ENCODE results near the gene COX4I1.
A peak's percentile ranks its signal among the peaks of the same experiment; 100 is the strongest.
"Not testable (repeated sequence)": the region's sequence is repeated elsewhere in the genome, so short reads cannot be mapped to it uniquely, and the experiment has no call there.

Gene COX4I1

DNA sequence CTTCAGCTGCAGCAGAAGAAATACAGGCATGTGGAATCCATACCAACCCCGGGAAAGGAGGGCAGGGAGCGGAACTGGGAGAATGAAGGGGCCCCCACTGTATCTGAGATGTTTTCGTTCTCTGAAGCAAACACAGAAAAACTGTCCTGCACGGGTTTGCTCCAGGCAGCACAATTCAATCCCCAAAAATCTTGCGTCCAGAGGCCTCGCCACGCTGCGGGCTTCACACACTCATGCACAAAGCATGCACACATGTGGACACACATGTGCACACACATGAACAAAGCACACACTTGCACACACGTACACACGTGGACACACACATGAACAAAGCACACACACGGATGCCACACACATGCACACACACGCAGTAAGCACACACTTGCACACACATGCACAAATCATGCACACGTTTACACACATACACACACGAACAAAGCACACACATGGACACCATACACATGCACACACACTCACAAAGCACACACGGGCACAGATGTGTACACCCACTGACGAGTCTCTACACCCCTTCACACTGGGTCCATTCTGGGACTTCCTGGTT, 27.3 kb downstream of the COX4I1 start:
- DNase-seq, result no peak

DNA sequence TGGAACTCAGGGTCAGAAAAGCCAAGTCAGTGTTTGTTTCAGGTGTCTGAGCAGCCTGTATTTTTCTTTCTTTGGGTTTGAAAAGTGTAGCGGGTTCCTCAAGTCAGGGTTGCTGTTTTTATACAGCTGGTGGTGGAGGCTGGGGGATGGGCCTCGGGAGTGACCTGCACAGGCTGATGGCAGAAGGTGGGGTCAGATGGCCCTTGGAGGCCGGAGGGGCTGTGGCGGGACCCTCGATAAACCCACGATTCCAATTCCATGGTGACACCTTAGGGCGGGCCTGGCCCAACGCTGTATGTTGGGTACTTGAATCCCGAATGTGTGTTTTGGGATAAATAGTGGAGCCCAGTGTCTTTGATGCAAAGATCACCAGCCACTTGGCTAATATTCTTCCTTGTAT, 28.7 kb downstream of the COX4I1 start:
- DNase-seq, result no peak

DNA sequence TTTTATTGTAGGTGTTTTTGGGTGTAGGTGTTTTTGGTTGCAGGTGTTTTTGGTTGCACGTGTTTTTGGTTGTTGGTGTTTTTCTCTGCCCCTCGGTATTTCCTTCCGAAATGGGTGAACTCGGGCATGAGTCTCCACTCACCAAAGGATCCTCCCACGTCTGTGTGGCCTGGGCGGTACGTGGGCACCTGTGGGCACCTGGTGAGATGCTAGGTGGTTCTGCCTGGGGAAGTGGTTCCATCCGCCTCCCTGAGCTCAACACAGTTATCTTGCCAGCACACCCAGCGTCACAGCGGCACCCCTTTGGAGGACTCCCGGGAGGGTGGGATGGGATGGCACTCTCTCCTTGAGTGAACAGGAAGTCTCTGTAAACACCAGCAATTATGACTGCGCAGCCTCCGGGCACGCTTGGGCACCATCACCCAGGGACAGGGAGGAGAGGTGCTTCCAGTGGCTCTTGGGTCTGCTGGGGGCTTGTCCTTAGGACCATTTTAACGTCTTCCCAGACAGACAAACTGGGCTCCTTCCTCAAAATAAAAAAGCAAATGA, 29.8 kb downstream of the COX4I1 start:
- DNase-seq, result no peak

DNA sequence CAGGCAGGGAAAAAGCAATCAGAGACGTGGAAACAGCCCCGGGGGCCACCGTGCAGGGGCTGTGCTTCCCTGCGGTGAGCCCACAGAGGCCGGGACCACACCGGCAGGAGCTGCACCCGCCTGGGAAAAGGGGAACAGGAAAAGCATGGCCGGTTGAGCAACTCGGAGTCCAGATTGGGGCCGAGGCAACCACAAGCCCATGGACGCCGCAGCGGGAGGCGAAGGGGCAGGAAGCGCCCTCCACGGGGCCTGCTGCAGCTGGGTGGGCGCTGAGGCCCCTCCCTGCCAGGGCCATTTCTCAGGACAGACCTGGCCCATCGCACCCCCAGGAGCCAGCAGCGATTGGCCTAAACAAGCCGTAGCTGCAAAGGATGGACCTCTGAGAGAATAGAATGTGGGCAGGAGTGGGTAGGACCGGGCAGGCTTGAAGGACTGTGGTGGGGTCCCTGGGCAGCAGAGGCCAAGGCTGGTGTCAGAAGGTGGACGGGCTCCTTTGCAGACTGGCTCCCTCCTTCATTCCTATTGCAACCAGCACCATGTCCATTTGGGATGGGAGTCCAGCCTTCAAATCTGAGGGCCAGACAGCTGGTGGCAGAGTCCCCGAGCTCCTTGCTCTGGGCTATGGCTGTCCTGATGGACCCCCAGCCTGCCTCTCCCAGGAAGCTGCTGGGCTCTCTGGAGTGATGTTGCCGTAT, 30.4 kb downstream of the COX4I1 start:
- DNase-seq, result peak; percentile 86

DNA sequence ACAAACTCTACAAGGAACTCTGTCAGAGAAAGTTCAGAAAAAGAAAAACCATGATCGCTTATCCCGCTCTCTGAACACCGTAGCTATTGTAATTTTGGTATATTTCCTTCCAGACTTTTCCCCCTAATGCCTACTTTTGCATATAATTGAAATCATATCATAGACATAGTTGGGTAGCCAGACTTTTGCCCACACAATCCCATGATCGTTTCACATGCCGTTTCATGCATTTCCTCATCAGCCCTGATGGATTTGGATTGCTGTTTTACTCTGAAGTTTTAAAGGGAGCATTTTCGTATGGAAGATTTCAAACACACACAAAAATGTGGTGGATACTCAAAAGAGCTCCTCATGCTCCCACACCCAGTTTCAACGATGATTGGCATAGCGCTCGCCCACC, 31.3 kb downstream of the COX4I1 start:
- peak; percentile 68 for DNase-seq

DNA sequence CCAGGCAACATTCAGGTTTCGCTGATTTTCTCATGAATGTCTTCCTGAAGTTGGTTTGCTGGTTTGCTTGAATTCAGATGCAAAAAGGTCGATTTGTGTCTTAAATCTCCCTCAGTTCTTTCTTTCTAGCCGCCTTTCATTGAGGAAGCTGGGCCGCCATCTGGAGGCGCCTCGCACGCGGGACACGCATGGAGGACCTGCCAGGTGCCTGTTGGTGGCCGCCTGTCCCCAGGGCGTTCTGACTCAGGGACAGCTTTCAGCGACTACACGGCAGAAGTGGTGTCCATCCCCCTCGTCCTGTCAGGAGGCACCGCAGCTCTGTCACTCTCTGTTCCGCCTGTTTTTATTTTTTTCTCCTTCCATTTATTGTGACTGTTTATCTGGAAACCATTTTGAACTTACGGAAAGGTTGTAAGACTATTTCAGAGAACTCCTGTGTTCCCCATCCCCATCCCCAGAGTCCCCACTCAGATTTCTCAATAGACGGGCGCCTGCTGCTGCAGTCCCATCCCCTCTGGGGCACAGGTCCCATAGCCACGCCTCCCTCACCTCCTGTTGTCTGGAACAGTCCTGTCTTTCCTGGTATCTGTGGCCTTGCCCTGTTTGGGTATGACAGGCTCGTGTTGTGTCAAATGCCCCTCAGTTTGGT, 33.2 kb downstream of the COX4I1 start:
- DNase-seq, result no peak

DNA sequence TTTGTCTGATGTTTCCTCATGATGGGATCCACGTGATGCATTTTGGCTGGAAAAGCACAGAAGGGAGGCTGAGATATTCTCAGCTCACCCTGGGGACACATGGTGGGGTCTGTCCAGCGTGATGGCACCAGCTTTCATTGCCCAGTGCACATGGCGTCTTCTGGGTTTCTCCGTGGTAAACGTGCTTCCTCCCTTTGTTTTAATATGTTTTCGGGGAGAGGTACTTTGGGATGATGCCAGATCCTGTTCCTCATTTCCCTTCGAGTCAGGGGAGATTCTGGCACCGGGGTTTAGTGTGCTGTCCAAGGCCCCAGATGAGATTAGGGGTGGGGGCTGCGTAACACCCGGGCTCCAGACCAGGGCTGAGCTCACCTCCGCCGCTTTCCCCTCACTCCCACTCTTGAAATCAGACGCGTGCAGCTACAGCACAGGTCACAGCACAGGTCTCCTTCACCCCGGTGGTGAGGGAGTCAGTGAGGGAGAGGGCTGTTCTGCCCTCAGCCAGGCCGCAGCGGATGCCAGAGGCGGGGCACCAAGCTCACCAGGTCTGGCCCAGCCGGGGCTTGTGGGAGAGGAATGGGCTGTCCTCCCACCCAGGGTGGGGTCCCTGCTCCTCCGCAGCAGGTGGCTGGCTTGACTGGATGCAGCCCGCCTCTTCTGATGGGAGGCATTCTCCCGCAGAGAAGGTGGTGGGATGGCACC, 33.9 kb downstream of the COX4I1 start:
- DNase-seq, result no peak

DNA sequence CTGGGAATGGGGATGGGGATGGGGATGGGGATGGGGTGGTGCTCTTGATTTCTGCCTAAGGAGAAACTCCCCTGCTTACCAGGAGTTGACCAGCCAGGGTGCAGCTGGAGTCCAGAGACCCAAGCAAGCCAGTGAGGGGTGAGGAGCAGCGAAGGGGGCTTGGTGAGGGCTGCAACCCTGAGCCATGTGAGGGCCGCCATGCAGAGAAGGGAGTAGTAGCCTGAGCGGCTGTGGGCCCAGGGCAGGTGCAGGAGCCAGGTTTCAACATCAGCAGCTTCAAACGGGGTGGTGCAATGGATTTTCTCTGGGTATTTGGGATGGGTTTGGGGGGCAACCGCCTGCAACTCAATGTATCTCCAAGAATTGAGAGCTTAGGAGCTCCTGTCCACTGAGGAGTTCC, 35.2 kb downstream of the COX4I1 start:
- DNase-seq, result no peak

DNA sequence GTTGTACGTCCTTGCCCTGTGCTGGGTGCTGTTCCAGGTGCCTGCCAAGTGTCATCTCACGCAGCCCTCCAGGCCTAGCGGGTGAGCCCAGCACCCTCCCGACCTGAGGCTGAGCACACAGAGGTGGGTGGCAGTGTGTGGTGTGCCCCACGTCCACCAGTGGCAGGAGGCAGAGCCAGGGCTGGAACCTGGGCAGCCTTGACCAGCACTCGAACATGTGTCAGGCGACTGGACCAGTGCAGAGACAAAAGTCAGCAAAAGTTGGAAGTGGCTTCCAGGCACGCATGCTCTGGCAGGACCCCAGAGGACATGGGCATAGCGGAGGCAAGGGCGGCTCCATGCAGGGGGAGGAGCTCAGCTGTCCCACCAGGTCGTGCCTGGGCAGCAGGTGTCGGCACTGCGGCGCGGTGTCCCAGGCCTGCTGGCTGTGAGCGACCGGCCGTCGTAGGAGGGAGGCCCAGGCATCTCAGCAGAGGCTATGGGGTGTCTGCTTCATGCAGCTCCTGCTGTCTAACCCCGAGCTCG, 35.8 kb downstream of the COX4I1 start:
- no peak for DNase-seq

DNA sequence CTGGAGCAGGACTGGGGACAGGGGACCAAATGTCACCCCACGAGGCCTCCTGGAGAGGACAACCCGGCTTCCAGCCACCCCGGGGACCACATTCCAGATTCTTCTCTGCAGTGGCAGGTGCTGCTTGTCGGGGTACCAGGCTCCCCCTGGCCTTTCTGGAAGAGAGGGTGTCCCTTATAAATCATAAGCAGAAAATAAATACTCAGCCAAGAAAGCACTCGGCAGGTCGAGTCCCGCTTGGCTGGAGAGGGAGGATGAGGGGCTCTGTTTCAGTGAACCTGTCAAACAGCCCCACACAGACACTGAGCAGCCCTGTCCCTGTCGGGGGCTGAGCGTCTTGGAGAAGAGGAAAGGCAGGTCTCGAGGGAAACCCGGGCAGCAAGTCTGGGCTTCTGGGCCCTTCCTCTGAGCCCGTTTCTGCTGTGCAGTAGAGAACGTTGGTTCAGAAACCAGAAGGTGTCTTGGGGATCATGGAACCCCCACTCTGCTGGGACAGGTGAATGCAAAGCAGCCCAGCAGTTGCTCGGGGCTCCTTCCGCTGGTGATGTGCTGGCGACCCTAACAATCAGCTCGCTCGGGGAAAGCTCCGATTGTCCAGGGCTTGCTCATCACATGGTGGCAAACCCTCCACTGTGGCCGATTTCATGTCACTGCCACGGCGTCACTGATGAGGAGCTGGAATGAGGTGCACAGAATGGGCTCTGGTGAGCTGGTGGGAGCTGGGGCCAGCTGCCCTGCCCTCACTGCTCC, 36.6 kb downstream of the COX4I1 start:
- DNase-seq, result no peak

DNA sequence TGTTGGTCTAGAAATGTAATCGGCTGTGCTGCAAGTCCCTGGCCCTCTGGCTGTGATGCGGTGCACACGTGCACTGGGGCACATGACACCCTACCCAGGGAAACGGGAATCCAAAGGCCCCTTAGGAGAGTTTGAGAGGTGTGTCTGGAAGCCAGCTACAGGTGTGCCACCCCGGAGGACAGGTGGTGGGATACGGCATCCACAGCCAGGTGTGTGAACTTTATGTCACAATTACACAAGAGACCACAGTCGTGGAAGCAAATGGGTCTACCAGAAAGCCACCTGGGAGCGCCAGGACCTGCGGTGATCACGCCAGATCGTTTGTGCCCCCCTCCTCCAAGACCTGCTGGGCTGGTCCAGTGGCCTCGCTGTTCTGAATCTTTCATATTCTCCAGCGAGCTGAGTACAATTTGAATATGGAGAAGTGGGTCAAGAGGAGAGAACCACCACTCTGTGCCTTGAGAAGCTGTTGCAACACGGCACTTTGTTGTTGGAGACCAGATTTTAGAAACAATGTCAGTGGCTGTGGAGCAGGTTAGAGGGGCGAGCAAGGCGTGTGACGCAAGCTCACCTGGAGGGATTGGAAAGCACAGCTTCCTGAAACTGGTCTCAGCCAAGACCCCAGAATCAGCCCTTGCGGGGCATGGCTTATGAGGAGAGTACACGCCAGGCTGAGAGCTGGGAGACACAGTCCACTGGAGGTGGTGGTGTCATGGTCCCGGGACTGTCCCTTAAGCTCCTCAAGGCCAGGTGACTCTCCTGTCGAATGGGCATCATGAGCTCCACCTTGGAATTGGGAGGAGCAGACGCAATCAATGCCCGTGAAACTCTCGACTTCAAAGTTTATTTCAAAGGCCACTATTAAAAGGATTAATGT, 37.4 kb downstream of the COX4I1 start:
- peak; percentile 46 for DNase-seq

DNA sequence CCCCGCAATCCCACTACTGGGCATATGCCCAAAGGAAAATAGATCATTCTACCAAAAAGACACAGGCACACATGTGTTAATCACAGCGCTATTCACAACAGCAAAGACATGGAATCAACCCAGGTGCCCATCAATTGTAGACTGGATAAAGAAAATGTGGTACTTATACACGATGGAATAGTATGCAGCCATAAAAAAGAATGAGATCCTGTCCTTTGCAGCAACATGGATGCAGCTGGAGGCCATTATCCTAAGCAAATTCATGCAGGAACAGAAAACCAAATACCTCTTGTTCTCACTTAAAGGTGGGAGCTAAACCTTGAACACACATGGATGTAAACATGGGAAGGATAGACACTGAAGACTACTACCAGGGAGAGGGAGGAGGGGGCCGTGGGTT, 38.2 kb downstream of the COX4I1 start:
- not testable (repeated sequence) for DNase-seq

DNA sequence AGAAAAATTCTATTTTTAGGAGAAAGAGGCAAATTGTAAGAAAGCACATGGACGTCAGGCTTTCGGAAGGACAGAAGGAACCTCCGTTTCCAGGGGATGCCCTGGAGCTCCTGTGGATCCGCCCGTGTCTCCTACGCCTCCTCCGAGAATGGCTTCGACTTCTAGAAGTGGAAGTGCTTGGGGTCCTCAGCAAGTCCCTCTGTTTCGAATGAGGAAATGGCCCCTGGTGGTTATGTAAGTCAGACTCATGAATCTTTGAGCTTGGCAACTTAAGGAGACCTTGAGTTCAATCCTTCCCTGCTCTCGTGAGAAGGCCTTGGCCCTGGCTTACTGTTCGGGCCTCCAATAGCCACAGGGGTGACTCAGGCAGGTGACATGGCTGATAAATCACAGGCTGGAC, 38.9 kb downstream of the COX4I1 start:
- DNase-seq, result peak; percentile 94

DNA sequence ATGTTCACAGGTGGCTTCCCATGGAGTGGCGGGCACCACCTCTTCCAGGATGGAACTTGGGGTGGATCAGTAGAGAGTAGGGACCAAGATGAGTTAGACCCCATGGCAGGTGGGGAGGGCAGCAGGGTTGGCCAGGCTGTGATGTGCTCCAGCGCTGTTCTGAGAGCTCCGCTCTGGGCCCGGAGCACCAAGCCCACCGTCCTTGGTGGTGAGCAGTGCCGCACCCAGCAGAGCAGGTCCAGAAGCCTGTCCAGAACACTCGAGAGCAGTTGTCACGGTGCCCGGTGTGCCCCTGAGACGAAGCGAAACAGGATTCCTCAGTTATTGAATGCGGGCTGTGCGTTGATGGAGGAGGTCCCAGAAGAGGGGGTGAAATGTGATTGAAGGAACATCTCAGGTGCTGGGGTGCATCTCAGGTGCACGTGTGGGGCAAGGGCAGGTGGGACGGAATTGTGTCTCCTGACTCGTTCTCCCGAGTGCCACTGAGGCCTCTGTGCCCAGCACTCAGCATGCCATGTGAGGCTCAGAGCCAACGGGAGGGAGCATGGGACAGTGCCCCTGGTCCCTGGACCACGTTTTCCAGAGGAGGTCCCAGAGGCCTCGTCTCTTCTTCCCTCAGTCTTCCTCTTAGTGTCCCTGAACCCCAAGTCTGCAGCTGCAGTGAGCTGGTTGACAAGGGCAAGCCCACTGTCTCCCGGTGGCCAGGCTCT, 39.5 kb downstream of the COX4I1 start:
- no peak for DNase-seq

DNA sequence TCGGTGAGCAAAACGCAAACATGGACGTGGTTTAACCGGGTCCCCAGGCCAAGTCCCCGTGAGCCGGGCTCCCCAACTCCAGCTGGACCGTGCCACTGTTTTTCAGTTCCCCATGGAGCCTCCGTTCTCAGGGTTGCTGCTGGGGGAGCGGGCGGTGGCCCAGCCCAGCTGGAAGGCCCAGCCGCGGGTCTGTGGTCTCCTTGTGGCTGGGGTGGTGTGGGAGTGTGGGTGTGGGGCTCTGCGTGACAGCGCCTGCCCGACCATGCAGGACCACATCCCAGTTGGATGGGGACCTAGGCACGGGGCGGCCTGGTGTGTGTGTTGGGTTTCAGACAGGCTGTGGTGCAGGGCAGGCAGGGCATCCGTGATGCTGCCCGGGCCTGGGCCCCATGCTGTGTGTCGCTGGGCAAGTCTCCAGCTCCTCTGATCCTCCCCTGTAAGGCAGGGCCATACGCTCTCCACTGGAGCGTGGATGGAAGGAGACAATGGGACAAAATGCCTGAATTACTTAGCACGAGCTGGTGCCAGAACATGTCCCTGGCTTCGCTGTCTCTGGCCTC, 40.3 kb downstream of the COX4I1 start:
- DNase-seq, result no peak

DNA sequence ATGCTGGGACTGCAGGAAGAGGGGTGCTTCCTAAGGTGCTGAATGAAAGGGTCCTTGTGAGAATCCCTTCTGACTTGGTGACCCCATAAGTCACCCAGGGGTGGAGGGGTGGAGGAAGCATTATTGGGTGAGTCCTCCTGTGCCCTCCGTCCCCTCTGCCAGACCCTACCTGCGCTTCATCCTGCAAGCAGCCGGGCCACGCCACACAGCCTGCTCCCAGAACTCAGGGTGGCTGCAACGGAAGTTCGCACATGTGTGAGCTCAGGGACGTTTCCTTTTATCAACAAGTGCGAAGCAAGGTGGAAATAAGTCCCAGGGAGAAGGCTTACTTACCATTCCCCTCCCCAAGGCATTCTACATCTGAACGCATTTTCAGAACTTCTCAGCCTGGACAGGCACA, 40.9 kb downstream of the COX4I1 start:
- no peak for DNase-seq

DNA sequence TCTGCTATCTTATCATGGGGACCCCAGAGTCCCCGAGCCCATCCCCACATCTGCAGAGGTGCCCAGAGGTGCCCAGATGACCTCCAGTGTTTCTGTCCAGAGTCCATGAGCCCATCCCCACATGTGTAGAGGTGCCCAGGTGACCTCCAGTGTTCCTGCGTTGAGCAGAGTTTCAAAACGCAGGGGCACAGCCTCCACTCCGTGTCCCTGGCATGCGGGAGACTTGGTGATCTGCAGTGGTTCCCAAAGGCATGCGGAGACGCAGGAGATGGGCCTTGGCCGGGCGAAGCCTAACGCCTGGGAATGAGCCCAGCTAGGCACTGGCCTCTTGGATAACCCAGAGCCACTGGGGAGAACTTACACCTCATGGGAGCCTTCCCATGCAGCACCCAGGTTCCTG, 41.3 kb downstream of the COX4I1 start:
- no peak for DNase-seq

DNA sequence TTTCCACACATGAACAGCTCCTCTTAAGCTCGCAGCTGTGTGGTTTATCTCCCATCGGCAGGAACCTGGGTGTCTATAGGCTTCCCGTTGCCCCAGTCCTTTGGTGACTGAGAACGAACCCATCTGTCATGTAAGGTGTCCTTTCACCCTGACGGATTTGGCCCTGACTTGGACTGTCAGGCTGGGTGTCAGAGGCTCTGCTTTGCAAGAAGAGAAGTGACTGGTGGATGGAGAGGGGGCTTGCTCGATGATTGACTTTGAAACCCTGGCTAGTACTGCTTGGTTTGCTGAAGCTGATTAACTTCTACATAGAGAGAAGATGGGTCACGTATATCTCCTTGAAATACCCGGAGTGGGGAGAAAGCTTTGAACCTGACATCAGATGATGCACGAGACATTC, 42.9 kb downstream of the COX4I1 start:
- no peak for DNase-seq

DNA sequence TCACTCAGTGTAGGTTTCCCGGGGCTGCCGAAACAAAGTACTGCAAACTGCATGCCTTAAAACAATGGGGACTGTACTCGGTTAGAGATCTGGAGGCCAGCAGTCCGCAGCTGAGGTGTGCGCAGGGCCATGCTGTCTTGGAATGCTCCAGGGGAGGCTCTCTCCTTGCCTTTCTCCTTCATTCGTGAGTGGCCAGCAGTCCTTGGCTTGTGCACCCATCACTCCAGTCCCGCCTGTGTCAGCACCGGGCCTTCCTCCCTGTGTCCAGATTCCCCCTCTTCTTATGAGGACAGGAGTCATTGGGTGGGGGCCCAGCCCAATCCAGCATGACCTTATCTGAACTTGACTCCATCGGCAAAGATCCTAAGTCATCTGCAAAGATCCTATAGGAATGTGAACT, 43.4 kb downstream of the COX4I1 start:
- DNase-seq, result no peak

DNA sequence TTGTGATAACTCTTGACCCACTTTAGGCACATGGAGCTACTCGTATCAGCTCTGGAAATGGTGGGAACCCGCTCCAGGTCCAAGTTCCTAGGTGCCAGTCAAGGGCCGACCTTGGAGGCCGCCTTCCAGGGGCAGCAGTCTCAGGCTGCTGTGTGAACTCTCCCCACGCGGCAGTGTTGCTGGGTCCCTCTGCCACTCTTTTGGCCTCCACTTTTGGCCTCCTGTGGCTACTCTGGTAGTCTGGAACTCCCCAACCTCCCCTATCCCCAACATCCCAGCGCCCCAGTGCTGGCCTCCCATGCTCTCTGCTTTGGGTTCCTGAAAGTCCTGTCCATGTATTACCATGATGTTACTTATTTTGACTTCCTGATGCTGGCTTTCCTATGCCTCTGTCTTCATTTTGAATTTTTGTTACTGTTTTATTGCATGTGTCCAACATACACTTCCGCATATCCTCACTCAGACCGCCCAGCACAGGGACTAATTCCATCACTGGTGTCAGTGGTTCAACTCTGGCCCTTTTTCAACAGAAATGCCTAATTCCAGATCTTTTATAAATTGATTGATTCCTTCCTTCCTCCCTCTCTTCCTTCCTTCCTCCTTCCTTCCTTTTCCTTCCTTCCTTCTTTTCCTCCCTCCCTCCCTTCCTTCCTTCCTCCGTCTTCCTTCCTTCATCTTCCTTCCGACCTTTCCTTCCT, 44.1 kb downstream of the COX4I1 start:
- no peak for DNase-seq

Data from inflammatory macrophage treated with lipopolysaccharide for 4 hours (primary cell).